Measurements from ENCODE around the gene EID1. TPM values are rescaled to one million over a fixed set of nuclear protein-coding genes. Genes with fewer than 3 reads are reported as not detected.

Gene EID1
- total and polyA plus RNA-seq, 4 donors = 45.7 to 70.6 (median 61.1) TPM

- TF ChIP-seq REST (IDR thresholded peaks at IDR 0.05) = no peak
- no peak for TF ChIP-seq NR2F2 (IDR thresholded peaks at IDR 0.05)
- TF ChIP-seq EGR1 (IDR thresholded peaks at IDR 0.05; ENCODE audit: low read depth in 2 of 2) = no peak
- TF ChIP-seq ZBTB33 (IDR thresholded peaks at IDR 0.05) = no peak
- TF ChIP-seq SP1 (IDR thresholded peaks at IDR 0.05) = no peak
- no peak for TF ChIP-seq GABPA (IDR thresholded peaks at IDR 0.05 in 1 of 2, conservative IDR thresholded peaks at IDR 0.05 in 1 of 2)
- no peak for TF ChIP-seq YY1 (IDR thresholded peaks at IDR 0.05)
- TF ChIP-seq ATF3 (IDR thresholded peaks at IDR 0.05) = no peak
- TF ChIP-seq MAX (IDR thresholded peaks at IDR 0.05) = no peak
- TF ChIP-seq FOXA2 (IDR thresholded peaks at IDR 0.05) = no peak
- TF ChIP-seq JUND (IDR thresholded peaks at IDR 0.05) = no peak
- no peak for TF ChIP-seq RAD21 (IDR thresholded peaks at IDR 0.05)
- no peak for TF ChIP-seq HNF4G (IDR thresholded peaks at IDR 0.05)
- no peak for TF ChIP-seq RXRA (IDR thresholded peaks at IDR 0.05)
- no peak for TF ChIP-seq CTCF (IDR thresholded peaks at IDR 0.05; ENCODE audit: low read depth, low read length, missing input control)
- no peak for TF ChIP-seq HNF4A (conservative IDR thresholded peaks at IDR 0.05)
- TF ChIP-seq FOXA1 (IDR thresholded peaks at IDR 0.05) = no peak
- TF ChIP-seq TAF1 (conservative IDR thresholded peaks at IDR 0.05) = no peak
- H3K27me3 ChIP-seq (ENCODE audit: control insufficient read depth in 4 of 4, insufficient read depth in 4 of 4, low read length in 3 of 4) = no peaks in the 10 kb centered on the region
- no peak overlapping the region for H3K4me3 ChIP-seq (ENCODE audit: low read depth in 1 of 3, low read length in 3 of 3)
- H3K9ac ChIP-seq (ENCODE audit: low read depth in 1 of 2, low read length in 2 of 2) = no peak overlapping the region
- H3K36me3 ChIP-seq (ENCODE audit: control insufficient read depth in 4 of 4, insufficient read depth in 3 of 4, low read depth in 1 of 4, low read length in 3 of 4) = no peaks in the 10 kb centered on the region
- 85% methylated on average over 5 of the region's 5 CpGs for WGBS
- H3K4me1 ChIP-seq (ENCODE audit: control insufficient read depth in 4 of 4, insufficient read depth in 4 of 4, low read length in 3 of 4) = no peaks in the 10 kb centered on the region
- DNase-seq (ENCODE audit: low spot score) = no peak
- no peaks in the 10 kb centered on the region for H3K9me3 ChIP-seq (ENCODE audit: control insufficient read depth in 4 of 4, low read length in 3 of 4)
- H3K27ac ChIP-seq (ENCODE audit: low read depth in 1 of 2, low read length in 2 of 2) = no peak overlapping the region
Measured at GRCh38 chr15:48924528-48925393, 46.8 kb downstream of the EID1 start.
